Measurements from ENCODE around the gene EDN3.

EDN3 gene

GRCh38 chr20:59318201-59318790, 17.9 kb downstream of the EDN3 start:
- no peak overlapping the region for H3K4me3 ChIP-seq (ENCODE audit: low read depth, low read length)
- TF ChIP-seq, protein P1, sequence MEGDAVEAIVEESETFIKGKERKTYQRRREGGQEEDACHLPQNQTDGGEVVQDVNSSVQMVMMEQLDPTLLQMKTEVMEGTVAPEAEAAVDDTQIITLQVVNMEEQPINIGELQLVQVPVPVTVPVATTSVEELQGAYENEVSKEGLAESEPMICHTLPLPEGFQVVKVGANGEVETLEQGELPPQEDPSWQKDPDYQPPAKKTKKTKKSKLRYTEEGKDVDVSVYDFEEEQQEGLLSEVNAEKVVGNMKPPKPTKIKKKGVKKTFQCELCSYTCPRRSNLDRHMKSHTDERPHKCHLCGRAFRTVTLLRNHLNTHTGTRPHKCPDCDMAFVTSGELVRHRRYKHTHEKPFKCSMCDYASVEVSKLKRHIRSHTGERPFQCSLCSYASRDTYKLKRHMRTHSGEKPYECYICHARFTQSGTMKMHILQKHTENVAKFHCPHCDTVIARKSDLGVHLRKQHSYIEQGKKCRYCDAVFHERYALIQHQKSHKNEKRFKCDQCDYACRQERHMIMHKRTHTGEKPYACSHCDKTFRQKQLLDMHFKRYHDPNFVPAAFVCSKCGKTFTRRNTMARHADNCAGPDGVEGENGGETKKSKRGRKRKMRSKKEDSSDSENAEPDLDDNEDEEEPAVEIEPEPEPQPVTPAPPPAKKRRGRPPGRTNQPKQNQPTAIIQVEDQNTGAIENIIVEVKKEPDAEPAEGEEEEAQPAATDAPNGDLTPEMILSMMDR (conservative IDR thresholded peaks at IDR 0.05; ENCODE audit: low read depth, low read length): no peak
- DNase-seq (ENCODE audit: low read depth): no peak

DNA sequence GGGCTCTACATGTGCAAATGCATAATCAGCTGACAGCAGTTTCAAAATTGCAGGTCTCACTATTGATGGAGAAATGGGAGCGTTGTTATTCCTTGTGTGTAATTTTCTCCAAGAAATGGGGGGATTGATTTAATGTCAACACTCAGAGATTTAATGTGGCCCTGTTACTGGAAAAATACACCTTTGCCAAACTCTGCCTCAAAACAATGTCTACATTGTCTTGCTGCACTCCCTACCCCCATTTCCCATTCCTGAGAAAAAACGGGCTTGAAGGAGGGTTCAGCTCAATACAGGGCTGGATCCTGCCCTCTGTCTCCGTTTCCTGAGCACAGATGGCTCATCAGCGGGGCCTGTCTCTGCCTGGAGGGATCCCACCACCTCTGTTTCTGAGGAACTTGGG, 18.4 kb downstream of the EDN3 start:
- no peak overlapping the region for H3K4me3 ChIP-seq (ENCODE audit: low read depth, low read length)
- DNase-seq (ENCODE audit: low read depth): no peak
- TF ChIP-seq, protein P1 (conservative IDR thresholded peaks at IDR 0.05; ENCODE audit: low read depth, low read length): no peak

DNA sequence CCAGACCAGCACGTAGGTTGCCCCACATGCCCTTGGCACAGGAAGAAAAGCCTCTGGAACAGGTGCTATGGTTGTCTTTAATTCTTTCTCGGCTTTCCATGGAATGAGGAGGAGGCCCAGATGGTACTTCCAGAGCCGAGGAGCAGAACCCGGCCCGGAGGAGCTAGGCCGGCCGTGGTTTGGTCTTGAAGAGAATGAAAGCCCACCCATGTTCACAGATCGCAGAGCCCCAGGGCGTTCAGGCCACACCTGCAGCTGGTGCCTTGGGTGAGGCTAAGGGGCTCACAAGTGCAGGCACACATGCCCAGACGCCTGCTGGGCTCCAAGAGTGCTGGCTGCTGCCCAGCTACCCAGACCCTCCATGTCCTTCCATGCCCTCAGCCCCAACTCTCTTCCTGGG, 20.0 kb downstream of the EDN3 start:
- DNase-seq (ENCODE audit: low read depth): no peak
- TF ChIP-seq, protein P1 (conservative IDR thresholded peaks at IDR 0.05; ENCODE audit: low read depth, low read length): no peak

DNA sequence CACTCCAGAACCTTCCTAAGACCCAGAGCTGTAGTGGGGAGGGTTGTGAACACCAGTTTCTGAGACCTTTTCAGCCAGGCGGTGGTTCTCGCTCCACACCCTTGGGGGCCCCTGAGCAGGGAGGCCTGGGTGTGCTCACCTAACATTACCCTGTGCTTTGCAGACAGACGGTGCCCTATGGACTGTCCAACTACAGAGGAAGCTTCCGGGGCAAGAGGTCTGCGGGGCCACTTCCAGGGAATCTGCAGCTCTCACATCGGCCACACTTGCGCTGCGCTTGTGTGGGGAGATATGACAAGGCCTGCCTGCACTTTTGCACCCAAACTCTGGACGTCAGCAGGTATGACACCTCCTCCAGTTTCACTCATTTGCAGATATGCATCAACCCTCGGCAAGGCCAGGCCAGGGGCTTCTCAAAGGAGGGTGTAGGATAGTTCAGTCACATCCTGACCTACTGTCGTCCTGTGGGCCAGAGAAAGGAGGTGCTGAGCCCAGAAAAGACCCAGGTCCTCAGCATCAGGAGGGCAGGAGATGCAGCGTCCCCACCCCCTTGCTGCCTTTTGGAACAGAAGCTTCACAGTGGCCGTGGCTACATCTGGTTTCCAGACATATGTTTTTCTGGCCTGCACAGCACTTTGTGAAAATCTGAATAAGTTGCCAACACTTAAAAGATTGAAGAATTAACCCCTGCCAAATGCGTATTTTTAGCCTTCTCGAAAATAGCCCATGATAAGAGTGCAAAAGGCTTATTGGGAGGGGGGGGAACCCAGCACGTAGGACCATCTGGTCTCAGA, 20.6 kb downstream of the EDN3 start:
- no peak overlapping the region for H3K4me3 ChIP-seq (ENCODE audit: low read depth, low read length)
- TF ChIP-seq, protein P1 (conservative IDR thresholded peaks at IDR 0.05; ENCODE audit: low read depth, low read length): no peak
- no peak for DNase-seq (ENCODE audit: low read depth)

More for the DNA sequence above, 20.0 kb downstream of the EDN3 start:
- H3K4me3 ChIP-seq (ENCODE audit: low read depth, low read length): no peak overlapping the region

DNA sequence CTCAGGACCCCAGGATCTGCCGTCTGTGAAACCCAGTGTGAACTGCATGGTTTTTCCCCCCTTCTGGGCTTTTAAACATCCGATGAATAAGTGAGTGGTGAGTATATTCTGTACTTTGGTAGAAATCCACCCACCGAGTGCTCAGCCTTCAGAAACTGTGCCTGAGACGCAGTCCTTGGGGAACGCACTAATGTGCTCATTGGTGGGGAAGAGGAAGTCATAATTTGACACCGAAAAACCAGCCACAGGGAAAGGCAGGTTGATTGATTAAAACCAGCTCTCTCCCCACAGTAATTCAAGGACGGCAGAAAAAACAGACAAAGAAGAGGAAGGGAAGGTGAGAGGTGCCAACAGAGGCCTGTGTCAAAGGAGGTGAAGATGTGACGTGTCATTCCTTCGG, 21.7 kb downstream of the EDN3 start:
- DNase-seq (ENCODE audit: low read depth): no peak
- TF ChIP-seq, protein P1 (conservative IDR thresholded peaks at IDR 0.05; ENCODE audit: low read depth, low read length): no peak
- no peak overlapping the region for H3K4me3 ChIP-seq (ENCODE audit: low read depth, low read length)

GRCh38 chr20:59322585-59323454, 22.4 kb downstream of the EDN3 start:
- DNase-seq (ENCODE audit: low read depth): no peak
- H3K4me3 ChIP-seq (ENCODE audit: low read depth, low read length): no peak overlapping the region
- TF ChIP-seq, protein P1 (conservative IDR thresholded peaks at IDR 0.05; ENCODE audit: low read depth, low read length): no peak
